GM19193 (cell line): ENCODE results near the gene P3H4.

Experiments
- POLR2A ChIP-seq: IDR thresholded peaks from 4 replicates; pipeline ENCODE4 v1.6.1; 2011; ENCODE audit not compliant: insufficient read depth, insufficient read length; ENCODE audit errors: extremely low read depth

The P3H4 gene

DNA sequence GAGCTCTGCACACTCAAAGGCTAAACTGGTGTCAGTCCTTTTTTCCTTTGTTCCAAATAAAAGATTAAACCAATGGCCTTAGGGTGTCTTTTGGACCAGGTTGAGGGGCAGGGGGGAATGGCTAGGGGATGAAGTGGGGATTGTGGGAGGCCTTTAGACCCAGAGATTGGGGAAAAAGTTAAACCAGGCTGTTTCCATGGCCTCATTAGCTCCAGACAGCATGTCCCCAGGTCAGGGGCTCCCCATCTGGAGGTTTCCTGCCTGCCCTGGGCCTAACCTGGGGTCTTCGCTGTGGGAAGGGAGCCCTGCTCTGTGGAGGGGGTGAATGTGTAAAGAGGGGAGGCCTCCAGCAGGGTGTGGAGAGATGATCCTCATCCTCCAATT, 11.4 kb upstream of the P3H4 start:
- no peak for TF ChIP-seq POLR2A

DNA sequence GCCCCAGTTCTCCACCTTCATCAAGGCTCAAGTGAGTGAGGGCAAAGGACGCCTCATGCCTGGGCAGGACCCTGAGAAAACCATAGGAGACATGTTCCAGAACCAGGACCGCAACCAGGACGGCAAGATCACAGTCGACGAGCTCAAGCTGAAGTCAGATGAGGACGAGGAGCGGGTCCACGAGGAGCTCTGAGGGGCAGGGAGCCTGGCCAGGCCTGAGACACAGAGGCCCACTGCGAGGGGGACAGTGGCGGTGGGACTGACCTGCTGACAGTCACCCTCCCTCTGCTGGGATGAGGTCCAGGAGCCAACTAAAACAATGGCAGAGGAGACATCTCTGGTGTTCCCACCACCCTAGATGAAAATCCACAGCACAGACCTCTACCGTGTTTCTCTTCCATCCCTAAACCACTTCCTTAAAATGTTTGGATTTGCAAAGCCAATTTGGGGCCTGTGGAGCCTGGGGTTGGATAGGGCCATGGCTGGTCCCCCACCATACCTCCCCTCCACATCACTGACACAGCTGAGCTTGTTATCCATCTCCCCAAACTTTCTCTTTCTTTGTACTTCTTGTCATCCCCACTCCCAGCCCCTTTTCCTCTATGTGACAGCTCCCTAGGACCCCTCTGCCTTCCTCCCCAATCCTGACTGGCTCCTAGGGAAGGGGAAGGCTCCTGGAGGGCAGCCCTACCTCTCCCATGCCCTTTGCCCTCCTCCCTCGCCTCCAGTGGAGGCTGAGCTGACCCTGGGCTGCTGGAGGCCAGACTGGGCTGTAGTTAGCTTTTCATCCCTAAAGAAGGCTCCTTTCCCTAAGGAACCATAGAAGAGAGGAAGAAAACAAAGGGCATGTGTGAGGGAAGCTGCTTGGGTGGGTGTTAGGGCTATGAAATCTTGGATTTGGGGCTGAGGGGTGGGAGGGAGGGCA, 10.7 kb upstream of the P3H4 start:
- TF ChIP-seq POLR2A: no peak

DNA sequence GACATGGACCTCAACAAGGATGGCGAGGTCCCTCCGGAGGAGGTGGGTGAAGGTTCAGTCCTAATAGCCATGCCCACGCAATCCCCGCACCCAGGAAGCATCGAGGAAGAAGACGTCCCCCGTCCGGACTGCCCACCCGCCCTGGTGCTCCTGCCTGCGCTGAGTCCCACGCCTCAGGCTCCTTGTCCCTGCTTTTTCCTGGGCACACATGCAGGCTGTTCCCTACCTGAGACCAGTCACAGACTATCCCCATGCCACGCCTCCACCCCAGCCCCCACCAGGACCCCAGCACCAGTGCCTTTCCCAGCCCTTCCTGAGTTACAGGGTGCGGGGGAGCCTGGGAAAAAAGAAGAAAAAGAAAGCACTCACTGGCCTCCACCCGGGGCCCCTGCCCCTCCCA, 10.0 kb upstream of the P3H4 start:
- no peak for TF ChIP-seq POLR2A

DNA sequence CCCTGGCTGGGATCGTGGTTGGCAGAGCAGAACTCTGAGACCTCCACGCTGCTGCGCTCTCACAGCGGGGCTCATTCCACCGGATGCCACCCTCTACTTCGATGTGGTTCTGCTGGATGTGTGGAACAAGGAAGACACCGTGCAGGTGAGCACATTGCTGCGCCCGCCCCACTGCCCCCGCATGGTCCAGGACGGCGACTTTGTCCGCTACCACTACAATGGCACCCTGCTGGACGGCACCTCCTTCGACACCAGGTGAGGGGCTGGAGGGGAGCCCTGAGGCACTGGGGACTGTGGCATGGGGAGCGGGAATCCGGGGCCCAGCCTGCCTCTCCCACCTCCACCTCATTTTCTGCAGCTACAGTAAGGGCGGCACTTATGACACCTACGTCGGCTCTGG, 6.3 kb upstream of the P3H4 start:
- no peak for TF ChIP-seq POLR2A

DNA sequence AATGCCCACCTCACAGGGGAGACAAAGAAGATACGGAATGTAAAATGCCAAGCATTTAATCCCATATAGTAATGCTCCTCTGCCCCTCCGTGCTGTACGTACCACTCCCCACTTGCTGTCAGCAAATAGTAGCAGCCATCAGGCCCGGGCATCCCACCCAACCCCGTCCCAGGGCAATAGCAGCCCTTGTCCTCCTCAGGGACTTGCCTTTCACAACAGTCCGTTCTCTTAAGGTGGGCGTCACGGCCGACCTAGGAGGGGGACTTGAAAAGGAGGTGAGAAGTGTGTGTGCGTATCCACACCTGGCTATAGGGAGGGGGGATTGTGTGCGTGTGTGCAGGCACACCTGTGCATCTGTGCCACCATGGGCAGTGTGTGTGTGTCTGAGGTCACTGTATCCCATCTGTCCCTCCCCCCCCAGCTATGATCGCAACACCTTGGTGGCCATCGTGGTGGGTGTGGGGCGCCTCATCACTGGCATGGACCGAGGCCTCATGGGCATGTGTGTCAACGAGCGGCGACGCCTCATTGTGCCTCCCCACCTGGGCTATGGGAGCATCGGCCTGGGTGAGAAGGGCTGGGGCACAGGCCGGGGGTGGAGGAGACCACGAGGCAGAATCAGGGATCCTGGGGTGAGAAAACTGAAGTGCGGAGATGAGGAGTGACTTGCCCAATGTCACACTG, 5.0 kb upstream of the P3H4 start:
- TF ChIP-seq POLR2A: no peak

DNA sequence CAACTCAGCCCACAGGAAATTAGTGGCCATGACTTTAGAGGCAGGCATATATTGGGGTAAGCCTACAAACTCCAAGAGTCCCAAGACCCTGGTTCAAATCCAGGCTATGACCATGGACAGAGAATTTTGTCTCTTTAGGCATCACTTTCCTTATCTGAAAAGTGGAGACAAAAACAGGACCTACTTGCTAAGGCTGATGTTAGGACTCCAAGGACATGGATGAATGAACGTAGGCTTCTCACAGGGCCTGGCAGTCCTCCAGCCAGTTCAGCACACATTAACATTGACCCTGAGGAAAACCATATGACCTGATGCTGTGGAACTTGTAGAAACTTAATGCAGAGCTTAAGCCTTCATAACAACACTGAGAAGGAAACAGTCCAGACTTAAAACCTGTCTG, 2.4 kb upstream of the P3H4 start:
- TF ChIP-seq POLR2A: no peak

DNA sequence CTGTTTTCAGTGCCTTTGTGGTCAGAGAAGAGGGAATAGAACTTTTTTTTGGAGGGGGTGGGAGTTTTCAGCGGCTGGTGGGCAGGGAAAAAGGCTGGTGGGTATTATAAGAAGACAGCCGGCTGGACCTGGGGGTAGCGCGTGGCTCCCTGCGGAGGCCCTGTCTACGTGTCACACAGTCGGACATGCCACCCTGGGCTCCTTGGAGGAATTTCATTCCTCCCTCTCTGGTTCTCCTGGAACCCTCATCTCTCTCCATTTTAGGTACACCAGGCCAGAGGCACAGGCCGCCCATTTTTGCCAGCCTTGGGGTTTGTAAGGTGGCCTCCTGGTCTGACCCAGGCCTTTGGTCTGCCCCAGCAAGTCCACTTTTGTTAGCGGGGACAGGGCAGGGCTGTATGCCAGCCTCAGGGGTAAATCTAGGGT, 2.0 kb upstream of the P3H4 start:
- TF ChIP-seq POLR2A: no peak

DNA sequence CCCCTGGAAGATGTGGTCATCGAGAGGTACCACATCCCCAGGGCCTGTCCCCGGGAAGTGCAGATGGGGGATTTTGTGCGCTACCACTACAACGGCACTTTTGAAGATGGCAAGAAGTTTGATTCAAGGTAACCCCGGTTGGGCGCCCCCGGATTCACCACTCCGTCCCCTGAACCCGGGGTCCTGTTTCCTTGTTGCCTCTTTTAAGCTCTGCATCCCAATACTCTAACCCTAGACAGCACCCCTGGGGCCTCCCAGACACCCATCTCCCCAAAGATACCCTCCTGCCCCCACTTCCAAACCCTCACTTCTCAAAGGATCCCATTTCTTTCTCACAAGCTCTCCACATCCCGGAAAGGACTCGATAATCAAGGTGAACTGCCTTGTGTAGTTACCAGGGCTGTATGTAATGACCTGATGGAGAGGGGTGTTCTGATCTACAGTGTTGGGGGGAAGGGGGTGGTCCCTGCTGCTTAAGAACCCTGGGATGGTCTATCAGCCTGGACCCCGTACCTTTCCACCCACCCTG, 1.5 kb upstream of the P3H4 start:
- TF ChIP-seq POLR2A: no peak

DNA sequence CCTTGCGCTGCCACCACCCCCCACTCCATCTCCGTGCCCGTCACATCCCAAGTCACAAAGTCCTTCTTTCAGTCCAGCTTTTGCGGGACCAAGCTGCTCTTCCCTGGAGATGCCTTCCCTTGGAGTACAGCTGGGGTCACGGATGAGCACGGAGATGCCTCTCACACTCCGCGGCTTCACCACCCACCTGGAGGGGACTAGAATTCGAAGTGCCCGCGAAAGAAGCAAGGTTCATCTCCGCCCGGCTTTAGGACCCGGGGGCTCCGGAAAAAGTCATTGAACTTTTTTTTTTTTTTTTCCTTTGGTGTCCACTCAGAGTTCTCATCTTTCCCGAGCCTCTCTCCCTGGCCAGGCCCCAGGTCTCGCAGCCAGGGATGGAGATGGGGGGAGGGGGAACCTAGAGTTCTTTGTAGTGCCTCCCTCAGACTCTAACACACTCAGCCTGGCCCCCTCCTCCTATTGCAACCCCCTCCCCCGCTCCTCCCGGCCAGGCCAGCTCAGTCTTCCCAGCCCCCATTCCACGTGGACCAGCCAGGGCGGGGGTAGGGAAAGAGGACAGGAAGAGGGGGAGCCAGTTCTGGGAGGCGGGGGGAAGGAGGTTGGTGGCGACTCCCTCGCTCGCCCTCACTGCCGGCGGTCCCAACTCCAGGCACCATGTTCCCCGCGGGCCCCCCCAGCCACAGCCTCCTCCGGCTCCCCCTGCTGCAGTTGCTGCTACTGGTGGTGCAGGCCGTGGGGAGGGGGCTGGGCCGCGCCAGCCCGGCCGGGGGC, 817 bp upstream of the P3H4 start, which contains the start of gene FKBP10:
Gene FKBP10 (plus strand): TSS at position 624 of the 771 bp plus-strand sequence. CDS start 31 bp downstream, at position 655.
- no peak for TF ChIP-seq POLR2A

DNA sequence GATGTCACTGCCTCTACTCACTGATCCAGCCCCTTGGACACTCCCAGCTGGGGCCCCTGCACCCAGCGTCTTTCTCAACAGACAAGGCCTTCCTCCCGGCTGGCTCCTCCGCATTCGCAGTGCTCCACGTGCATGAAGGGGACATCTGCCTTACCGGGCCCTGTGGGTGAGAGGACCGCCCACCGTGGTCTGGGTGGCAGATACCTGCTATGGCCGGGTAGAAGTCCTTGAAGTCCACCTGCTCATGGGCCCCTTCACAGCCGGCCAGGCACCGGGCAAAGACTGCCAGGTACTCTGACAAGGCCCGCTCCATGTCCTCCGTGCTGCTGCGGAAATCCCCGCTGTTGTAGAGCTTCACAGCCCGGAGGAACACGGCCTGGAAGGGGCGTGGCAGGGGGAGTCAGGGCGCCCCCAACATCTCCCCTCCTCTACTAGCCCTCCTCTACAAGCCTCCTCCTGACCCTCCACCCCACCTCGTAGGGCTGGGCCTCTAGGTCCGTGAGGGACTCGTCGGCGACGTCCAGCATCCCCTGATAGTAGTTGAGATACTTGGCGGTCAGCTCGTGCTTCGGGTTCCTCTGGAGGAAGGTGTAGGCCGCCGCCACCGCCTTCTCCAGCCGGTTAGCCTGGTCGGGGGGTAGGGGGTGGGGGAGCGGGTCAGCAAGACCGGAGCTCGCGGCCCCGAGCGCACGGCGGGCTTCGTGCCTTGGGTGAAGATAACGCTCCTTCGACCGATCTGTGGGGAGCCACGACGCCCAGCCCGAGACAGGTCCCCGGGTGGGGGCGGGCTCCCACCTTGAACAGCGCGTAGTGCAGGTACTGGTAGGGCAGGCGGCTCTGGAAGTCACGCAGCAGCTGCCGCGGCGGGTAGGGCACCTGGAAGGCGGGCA, 845 bp downstream of the P3H4 start:
- TF ChIP-seq POLR2A: no peak

DNA sequence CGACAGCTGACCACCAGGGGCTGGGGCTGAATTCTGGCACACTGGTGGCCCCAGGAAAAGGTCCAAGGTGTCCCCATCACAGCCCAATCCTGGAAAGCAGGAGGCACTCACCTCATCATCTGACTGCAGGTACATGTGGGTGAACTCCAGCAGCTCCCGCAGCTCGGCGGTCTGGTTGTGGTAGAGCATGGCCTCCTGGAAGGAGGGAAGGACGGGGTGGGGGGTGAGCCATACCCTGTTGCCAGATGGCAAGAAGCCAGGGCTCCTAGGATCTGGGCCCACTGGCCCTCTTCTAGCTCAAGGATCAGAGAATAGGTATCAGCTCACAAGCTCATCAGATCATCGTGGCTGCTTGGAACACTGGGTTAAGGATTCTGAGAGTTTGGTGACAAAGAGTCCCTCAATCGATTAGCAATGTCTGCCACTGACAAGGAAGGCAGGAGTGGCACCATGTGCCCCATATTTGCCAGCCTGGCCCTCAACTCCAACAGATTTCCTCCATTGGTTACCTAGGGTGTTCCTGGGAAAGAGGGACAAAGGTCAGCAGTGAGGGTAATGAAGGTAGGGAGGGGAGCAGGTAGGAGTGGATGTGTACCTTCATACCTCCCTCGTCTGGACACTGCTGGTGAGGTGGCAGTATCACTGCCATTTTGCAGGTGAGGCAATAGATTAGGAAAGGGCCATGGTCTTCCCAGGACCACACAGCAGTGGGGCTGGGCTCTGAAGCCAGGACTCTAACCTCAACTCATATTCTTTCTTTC, 4.9 kb downstream of the P3H4 start:
- no peak for TF ChIP-seq POLR2A

DNA sequence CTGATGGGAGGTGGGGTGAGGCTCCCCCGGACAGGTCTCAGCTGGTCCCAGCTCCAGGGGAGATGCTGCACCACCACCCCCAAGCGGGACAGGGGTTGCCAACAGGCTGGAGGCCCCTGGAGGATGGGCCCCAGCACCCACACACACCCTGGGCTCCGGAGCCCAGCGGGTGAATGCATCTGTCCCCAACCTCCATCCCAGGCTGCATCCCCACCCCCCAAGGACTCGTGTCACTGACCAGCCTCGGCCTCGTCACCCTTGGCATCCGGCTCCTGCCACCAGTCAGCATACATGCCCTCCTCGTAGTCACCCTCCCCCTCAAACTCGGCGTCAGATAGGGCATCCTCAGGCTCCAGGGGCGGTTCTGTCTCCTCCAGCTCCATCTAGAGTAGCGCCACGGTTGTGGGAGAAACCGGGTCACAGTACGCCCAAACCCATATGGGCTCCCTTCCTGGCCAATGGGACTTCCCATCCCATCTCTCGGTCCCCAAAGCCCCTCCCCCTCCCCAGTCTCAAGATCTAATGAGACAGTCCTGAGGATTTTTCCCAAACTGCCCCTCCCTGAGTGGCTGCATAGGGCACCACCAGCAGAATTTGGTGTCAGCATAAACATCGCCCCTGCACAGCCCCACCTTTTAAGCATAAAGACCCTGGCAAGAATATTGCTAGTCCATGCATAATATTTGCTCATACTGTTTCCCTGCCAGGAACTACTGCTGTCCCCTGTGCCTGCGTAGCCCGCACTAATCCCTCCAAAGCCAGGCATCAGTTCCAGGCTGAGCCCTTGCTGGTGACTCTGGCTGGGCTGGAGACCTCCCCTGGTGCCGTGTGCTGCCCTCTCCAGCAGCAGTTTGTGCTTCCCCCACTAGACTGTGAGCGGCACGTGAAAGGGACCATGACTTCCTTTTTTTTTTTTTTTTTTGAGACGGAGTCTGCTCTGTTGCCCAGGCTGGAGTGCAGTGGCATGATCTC, 8.4 kb downstream of the P3H4 start:
- no peak for TF ChIP-seq POLR2A
